HUES64 (cell line): Measurements from ENCODE around the gene A2ML1.
"Not testable (repeated sequence)": the region's sequence is repeated elsewhere in the genome, so short reads cannot be mapped to it uniquely, and the experiment has no call there.

Experiments used
- H3K27ac ChIP-seq: 2 replicates; pipeline ENCODE4 v1.7.0; 2013; ENCODE audit warnings: low read depth, low read length, inconsistent platforms
- H3K27me3 ChIP-seq: 2 replicates; pipeline ENCODE4 v1.6.1; 2013; ENCODE audit warnings: mild to moderate bottlenecking, low read length; ENCODE audit not compliant: insufficient read depth
- H3K36me3 ChIP-seq: 2 replicates; pipeline ENCODE4 v1.6.1; 2013; ENCODE audit warnings: mild to moderate bottlenecking, low read length; ENCODE audit not compliant: insufficient read depth
- H3K4me1 ChIP-seq: 2 replicates; pipeline ENCODE4 v1.6.1; 2013; ENCODE audit warnings: mild to moderate bottlenecking, low read length, moderate library complexity; ENCODE audit not compliant: insufficient read depth
- H3K4me3 ChIP-seq: 2 replicates; pipeline ENCODE4 v1.5.1; 2013; ENCODE audit warnings: mild to moderate bottlenecking, low read length, moderate library complexity
- H3K9ac ChIP-seq: 2 replicates; pipeline ENCODE4 v1.6.1; 2013; ENCODE audit warnings: mild to moderate bottlenecking, low read depth, low read length
- H3K9me3 ChIP-seq: 2 replicates; pipeline ENCODE4 v1.6.1; 2013; ENCODE audit warnings: low read depth, low read length; ENCODE audit not compliant: insufficient read depth
- WGBS: fragments of 150-250, 120-280 bp; methylation state at CpG from one replicate; pipeline ENCODE4 v1.1.7; 2013; ENCODE audit warnings: missing lambda C conversion rate; 5-methylcytosine and 5-hydroxymethylcytosine counted together

A2ML1 gene

DNA sequence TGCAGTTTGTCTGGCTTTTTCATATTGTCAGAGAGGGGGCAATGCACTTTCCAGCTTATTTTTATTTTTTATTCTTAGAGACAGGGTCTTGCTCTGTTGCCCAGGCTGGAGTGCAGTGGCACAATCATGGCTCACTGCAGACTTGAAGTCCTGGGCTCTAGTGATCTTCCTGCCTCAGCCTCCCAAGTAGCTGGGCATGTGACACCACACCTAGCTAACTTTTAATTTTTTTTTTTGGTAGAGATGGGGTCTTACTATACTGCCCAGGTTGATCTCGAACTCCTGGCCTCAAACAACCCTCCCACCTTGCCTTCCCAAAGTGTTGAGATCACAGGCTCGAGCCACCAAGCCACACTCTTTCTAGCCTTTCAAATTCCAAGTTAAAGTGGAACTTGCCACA, 3.9 kb upstream of the A2ML1 start:
- Histone ChIP-seq H3K4me3 (no peak overlapping the region), H3K9ac (no peak overlapping the region), H3K4me1 (peaks cover 36% of the 10 kb centered on the region), H3K27me3 (no peaks in the 10 kb centered on the region), H3K36me3 (no peaks in the 10 kb centered on the region), H3K9me3 (no peaks in the 10 kb centered on the region), H3K27ac (no peak overlapping the region; the same call in 1 of the 2 replicates)
- 86% methylated on average over 2 of the region's 2 CpGs for WGBS

GRCh38 chr12:8819666-8819980, 2.8 kb upstream of the A2ML1 start:
- H3K27ac ChIP-seq: peak overlapping the region; percentile 72; the same call in 1 of the 2 replicates
- no peak overlapping the region for H3K4me3 ChIP-seq
- no peak overlapping the region for H3K9ac ChIP-seq
- no peaks in the 10 kb centered on the region for H3K27me3 ChIP-seq
- H3K4me1 ChIP-seq: peaks cover 32% of the 10 kb centered on the region
- H3K9me3 ChIP-seq: no peaks in the 10 kb centered on the region
- H3K36me3 ChIP-seq: no peaks in the 10 kb centered on the region
- WGBS: 24% methylated on average over 5 of the region's 5 CpGs

DNA sequence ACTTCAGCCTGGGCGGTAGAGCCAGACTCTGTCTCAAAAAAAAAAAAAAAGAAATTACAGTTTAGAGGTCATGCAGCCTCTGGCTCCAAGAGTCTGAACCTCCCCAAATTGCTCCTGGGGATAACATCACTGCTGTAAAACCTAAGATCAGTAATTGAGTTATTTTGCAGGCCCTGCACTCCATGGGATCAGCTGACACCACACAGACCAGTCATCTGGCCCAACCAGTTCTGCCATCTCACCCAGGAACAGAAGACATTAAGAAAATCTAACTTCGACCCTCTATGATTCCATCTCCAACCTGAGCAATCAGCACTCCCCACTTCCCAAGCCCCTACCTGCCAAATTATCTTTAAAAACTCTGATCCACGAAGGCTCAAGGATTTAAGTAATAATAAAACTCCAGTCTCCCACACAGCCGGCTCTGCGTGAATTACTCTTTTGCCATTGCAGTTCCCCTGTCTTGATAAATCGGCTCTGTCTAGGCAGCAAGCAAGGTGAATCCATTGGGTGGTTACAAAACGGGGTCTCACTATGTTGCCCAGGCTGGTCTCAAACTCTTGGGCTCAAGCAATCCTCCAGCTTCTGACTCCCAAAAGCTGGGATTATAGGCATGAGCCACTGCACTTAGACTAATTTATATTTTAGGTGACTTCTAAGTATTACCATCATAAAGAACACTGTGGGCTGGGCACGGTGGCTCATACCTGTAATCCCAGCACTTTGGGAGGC, 1.6 kb upstream of the A2ML1 start:
- peaks cover 32% of the 10 kb centered on the region for H3K4me1 ChIP-seq
- H3K4me3 ChIP-seq, H3K9me3 ChIP-seq, H3K27me3 ChIP-seq, H3K27ac ChIP-seq, H3K36me3 ChIP-seq, H3K9ac ChIP-seq: not testable (repeated sequence)
- WGBS: 94% methylated on average over 8 of the region's 8 CpGs

DNA sequence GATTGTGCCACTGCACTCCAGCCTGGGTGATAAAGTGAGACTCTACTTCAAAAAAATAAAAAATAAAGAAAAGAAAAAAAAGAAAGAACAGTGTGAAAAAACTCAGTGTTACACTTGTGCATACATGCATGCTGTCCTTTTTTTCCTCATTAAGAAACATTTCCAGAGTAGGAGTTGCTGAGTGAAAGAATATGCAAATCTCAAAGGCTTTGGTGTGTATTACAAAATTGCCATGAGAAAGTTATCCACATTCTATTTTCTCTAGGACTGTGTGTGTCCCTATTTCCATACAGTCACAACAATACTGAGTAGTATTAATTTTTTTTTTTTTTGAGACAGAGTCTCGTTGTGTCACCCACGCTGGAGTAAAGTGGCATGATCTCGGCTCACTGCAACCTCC, 830 bp upstream of the A2ML1 start:
- H3K4me1 ChIP-seq: peaks cover 32% of the 10 kb centered on the region
- WGBS: 93% methylated on average over 3 of the region's 3 CpGs
- no peaks in the 10 kb centered on the region; the same call in 1 of the 2 replicates for H3K9me3 ChIP-seq
- no peak overlapping the region for H3K9ac ChIP-seq
- no peaks in the 10 kb centered on the region for H3K27me3 ChIP-seq
- H3K36me3 ChIP-seq: no peaks in the 10 kb centered on the region
- no peak overlapping the region for H3K4me3 ChIP-seq
- H3K27ac ChIP-seq: no peak overlapping the region

DNA sequence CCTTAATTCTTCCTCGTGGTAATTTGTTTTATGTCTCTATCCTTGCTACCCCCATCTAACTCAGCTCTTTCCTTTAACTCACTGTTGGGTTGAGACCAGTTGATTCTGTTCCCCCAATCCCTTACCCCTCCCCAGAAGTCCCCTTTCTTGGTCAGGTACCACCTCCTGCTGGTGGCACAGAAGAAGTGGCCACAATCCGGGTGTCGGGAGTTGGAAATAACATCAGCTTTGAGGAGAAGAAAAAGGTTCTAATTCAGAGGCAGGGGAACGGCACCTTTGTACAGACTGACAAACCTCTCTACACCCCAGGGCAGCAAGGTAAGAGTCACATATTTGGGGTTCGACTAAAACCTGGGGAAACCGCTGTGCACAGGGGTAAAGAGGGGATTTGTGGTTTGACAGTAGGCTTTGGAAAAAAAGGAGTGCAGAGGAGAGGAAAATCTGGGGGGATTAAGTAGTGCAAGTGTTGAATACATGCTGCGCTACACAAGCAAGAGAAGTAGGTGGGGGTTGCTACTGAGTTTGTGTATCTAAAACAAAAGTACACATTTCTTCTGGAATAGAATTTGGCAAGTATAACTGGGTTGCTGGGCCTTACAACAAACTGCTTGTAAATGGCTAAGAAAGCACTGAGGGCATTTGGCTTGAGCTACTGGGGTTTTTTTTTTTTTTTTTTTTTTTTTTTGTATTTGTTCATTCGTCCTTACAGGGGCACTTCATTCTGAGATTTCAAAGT, 1.3 kb downstream of the A2ML1 start:
- Histone ChIP-seq H3K27me3 (no peaks in the 10 kb centered on the region), H3K27ac (peak overlapping the region; percentile 2; the same call in 1 of the 2 replicates), H3K4me3 (peak overlapping the region; percentile 23), H3K4me1 (peaks cover 37% of the 10 kb centered on the region), H3K36me3 (no peaks in the 10 kb centered on the region), H3K9ac (peak overlapping the region; percentile 52; the same call in 1 of the 2 replicates), H3K9me3 (no peaks in the 10 kb centered on the region; the same call in 1 of the 2 replicates)
- WGBS: 20% methylated on average over 7 of the region's 8 CpGs

DNA sequence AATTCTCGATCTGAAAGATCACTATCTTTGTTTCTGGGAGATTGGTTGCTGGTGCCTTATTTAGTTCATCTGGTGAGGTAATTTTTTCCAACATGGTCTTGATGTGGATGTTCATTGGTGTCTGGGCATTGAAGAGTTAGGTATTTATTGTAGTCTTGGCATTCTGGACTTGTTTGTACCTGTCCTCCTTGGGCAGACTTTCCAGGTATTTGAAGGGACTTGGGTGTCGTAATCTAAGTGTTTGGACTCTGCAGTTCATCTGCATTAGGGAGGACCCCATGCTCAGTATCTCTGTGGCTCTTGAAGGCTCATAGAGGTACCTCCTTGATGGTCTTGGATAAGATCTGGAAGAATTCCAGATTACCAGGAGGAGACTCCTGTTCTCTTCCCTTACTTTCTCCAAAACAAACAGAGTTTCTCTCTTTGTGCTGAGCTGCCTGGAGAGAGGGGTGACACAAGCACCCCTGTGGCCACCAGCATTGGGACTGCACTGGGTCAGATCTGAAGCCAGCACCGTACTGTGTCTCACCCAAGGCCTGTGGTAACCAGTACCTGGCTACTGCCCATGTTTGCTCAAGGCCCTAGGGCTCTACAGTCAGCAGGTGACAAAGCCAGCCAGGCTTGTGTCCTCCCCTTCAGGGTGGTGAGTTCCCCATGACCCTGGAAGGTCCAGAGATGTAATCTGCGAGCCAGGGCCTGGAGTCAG, 5.3 kb downstream of the A2ML1 start:
- Histone ChIP-seq H3K27ac (no peak overlapping the region), H3K36me3 (no peaks in the 10 kb centered on the region), H3K9ac (no peak overlapping the region), H3K9me3 (no peaks in the 10 kb centered on the region; the same call in 1 of the 2 replicates), H3K27me3 (no peaks in the 10 kb centered on the region), H3K4me1 (peaks cover 38% of the 10 kb centered on the region), H3K4me3 (no peak overlapping the region)
- 93% methylated on average over 4 of the region's 4 CpGs for WGBS

- H3K9me3 ChIP-seq: no peaks in the 10 kb centered on the region; the same call in 1 of the 2 replicates
- H3K4me1 ChIP-seq: peaks cover 33% of the 10 kb centered on the region
- WGBS: 79% methylated on average over 9 of the region's 9 CpGs
- no peak overlapping the region for H3K4me3 ChIP-seq
- peak overlapping the region; percentile 51 for H3K9ac ChIP-seq
- no peak overlapping the region for H3K27ac ChIP-seq
- no peaks in the 10 kb centered on the region for H3K27me3 ChIP-seq
- no peaks in the 10 kb centered on the region for H3K36me3 ChIP-seq
These were observed 6.1 kb downstream of the A2ML1 start for GRCh38 chr12:8828257-8829124.

- H3K36me3 ChIP-seq: no peaks in the 10 kb centered on the region
- H3K9ac ChIP-seq: peak overlapping the region; percentile 51; the same call in 1 of the 2 replicates
- H3K4me3 ChIP-seq: no peak overlapping the region
- no peaks in the 10 kb centered on the region for H3K27me3 ChIP-seq
- H3K4me1 ChIP-seq: peaks cover 33% of the 10 kb centered on the region
- WGBS: 79% methylated on average over 5 of the region's 5 CpGs
- no peaks in the 10 kb centered on the region; the same call in 1 of the 2 replicates for H3K9me3 ChIP-seq
- no peak overlapping the region for H3K27ac ChIP-seq
These were observed 6.7 kb downstream of the A2ML1 start for GRCh38 chr12:8829125-8829518.

GRCh38 chr12:8829621-8830020, 7.2 kb downstream of the A2ML1 start:
- H3K9ac ChIP-seq: no peak overlapping the region
- H3K4me3 ChIP-seq: no peak overlapping the region
- no peaks in the 10 kb centered on the region for H3K27me3 ChIP-seq
- no peak overlapping the region for H3K27ac ChIP-seq
- H3K9me3 ChIP-seq: no peaks in the 10 kb centered on the region; the same call in 1 of the 2 replicates
- 90% methylated on average over 7 of the region's 7 CpGs for WGBS
- peaks cover 37% of the 10 kb centered on the region for H3K4me1 ChIP-seq
- H3K36me3 ChIP-seq: no peaks in the 10 kb centered on the region

DNA sequence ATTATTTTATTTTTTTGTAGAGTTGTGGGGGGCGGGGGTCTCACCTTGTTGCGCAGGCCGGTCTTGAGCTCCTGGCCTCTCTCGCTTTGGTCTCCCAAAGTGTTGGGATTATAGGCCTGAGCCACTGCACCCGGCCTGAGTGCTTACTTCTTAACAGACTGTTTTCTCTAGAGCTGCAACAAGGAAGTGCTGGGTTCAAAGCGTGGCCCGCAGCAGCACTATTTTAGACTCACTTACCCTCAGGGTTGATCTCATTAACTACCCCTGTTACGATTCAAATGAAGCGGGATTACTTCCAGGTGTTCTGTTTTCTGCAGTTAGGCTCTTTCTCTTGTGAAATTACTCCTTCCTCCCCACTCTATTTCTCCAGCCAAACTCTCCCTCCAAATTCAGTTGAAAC, 8.7 kb downstream of the A2ML1 start:
- Histone ChIP-seq H3K4me3 (no peak overlapping the region), H3K9ac (no peak overlapping the region), H3K27ac (peak overlapping the region; percentile 69), H3K27me3 (no peaks in the 10 kb centered on the region), H3K36me3 (no peaks in the 10 kb centered on the region), H3K4me1 (peaks cover 43% of the 10 kb centered on the region), H3K9me3 (no peaks in the 10 kb centered on the region)
- WGBS: 70% methylated on average over 9 of the region's 9 CpGs
